Measurements from ENCODE around the gene THAP11.
"Not testable (repeated sequence)": the region's sequence is repeated elsewhere in the genome, so short reads cannot be mapped to it uniquely, and the experiment has no call there.

Gene THAP11

DNA sequence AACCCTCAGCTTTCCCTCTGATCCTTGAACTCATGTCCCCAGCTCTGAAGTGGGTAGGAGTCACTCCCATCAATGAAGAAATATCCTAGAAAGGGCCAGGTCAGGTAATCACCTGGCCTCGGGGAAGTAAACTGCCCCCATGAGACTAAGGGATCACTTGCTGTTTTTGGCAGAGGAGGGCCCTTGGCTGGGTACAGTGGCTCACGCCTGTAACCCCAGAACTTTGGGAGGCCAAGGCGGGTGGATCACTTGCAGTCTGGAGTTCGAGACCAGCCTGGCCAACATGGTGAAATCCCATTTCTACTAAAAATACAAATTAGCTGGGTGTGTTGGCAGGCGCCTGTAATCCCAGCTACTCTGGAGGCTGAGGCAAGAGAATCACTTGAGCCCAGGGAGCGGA lies 21.9 kb downstream of the THAP11 start:
- not testable (repeated sequence) for DNase-seq

DNA sequence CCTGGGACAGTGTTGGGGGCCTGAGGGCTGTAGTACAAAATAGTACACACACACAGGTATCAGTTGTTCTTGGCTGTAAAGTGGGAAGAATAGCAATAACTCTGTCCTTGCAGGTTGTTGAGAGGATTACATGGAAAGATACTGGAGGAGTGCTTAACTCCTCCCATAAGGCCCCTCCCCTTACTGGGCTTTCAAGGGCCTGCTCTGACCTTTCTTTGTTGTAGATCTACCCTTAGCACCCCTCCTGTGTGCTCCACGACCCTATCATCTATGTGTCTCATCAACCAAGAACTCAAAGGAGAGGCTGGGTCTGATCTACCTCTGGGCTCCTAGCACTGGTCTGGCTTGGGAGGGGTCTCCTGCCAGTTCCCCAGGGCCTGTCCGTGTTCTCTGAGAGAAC lies 22.5 kb downstream of the THAP11 start:
- DNase-seq: no peak

DNA sequence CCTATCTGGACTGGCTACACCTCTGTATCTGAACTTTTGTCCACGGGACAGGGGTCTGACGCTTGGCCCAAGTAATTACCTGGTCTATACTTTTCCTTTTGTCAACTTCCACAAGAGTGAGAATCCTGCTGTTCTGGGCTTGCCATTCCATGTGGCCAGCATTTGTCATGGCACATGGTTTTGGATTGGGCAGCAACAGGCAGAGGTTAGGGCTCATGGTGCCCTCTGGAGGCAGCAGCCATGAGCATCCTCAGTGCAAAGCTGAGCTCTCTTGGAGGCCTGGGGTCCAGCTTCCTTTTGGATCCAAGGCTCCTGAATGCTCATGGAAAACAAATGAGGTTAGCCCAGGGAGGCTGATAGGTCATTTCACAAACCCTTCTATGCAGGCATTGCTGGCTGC lies 23.2 kb downstream of the THAP11 start:
- DNase-seq: no peak

DNA sequence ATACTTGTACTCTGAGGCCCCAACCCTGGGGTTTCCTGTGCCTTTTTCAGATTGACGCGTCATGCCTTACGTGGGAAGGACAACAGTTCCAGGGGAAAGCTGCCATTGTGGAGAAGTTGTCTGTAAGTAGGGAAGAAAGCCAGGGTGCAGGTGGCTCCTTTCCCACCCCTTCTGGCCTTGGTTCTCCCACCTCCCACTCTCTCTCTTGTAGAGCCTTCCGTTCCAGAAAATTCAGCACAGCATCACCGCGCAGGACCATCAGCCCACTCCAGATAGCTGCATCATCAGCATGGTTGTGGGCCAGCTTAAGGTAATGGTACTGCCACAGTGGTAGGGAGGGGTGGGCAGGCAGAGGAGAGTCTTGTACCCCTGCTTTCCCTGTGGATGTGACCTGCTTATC lies 26.2 kb downstream of the THAP11 start:
- DNase-seq: no peak

DNA sequence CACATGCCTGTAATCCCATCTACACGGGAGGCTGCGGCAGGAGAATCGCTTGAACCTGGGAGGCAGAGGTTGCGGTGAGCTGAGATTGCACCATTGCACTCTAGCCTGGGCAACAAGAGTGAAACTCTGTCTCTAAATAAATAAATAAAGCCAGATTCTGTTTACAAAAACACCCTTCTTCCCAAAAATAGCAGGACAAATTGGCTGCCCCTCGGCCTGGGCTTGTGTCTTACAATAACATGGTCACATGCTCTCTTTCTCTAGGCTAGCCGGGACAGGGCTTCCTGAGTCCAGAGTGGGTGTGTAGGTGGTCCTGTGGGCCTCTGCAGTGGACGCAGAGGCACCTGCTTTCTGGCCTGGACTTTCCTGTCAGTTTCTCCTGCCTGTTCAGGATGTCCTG lies 27.5 kb downstream of the THAP11 start:
- DNase-seq: no peak

DNA sequence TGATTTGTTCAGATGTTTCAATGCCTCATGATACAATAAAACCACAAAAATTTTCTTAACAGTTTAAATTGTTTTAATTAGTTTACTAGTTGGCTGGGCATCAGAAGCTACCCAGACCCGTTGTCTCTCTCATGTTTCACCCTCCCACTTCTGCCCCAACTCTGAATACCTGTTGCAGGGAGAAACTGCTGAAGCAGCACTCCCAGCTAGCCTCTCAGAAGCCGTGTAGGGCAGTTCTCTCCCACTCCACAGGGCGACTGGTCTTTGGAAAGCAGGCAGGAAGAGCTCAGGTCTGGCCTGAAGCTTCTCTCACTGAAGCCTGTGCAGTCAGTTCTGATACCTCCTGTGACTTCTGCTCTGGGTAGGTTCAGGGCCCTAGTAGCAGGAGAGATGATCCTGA lies 29.1 kb downstream of the THAP11 start:
- DNase-seq: no peak

DNA sequence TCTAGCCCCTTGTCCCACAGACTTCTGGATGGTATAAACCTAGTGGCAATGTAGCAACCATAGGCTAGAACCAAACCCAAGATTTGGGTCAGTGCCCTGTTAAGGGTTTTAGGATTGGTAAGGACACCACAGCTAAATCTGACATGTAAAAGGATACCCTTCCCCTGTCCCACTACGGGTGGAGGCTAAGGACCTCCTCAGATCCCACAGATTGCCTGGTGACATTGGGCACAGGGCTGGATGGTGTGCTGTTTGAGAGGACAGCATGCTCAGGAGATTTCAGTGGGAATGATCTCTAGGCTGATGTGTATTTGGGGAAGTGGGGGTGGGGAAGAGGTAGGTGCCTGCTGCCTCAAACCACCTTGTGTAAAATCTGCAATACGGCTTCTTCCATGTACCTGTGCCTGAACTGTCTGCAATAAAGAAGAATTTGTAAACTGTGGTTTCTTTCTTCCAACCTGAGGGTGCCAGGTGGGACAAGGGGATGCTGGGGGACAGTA lies 30.1 kb downstream of the THAP11 start:
- no peak for DNase-seq

DNA sequence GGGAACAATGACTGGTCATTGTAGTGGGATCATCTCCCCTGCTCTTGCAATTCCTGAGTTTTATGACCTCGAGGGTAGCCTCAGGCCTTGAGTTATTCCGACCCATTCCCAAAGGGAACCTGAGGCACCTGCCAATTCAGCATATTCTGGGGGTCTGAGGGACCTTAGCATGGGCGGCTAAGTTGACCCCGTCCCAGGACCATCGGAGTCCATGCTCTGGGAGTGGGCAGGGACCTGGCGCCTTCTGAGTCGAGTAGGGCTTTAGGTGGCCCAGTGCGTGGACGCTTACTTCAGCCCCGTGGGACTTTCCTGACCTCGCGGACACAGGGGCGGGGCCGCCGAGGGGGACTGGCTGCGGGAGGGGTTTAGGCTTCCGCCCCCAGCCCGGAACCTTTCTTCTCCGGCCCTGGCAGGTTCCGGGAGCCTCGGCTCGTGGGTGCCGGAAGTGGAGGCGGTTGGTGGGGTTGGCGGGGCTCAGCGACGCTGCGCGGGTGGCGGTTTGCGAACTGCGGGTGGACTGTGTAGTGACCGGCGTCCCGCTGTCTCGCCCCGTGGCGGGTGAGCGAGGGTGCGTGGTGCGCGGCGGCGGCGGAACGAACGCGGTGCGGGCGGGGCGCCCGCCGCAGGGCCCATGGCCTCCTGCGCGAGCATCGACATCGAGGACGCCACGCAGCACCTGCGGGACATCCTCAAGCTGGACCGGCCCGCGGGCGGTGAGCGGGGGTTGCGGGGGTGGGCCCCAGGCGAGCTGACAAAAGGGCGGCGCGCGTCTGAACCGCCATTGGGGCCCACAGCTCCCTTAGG lies 30.7 kb downstream of the THAP11 start, which contains the start of gene EDC4:
EDC4 (plus strand) TSS at position 422 of the 804 bp plus-strand sequence; CDS start at position 632, 210 bp downstream.
- DNase-seq: peak; percentile 32

DNA sequence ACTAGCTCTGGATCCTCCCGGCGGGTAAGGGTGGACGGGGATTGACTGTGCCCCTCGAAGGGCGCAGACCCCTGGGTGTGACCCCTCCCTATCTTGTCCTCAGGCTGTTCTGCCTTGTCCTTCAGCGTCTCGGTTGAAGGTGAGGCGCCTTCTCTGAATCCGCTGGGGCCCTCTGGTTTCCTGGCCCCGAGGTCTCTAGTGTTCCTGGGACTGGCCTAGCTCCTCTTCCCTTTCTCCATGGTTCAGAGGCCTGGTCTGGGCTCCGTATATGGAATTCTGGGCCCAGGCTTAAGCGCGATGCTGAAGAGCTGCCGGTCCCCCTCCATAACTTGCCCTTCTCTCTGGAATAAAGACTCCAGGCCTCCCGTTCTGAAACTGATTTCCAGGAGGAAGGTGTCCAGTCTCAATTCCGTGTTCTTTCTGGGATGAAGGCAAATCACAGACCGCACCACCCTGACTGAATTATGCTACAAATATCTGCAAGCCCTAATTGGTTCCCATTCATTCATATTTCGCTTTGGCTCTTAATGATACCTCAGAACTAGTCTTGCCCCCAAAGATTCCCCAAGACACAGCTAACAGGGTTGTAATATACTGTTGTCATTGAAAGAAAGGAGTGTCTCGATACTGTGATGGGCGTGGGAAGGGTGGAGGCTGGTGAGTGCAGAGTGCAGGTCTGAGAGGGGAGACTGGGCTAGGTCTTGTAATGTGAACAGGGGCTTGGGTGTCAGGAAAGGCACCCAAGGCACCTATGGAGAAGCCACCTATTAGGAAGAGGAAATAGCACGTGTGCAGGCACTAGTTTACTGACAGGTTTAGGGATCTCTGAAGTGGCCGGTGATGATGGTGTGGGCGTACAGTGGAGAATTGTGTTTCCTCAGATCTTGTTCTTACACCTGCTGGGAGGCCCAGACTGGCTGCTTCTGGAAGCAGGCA lies 31.6 kb downstream of the THAP11 start:
- DNase-seq: no peak

DNA sequence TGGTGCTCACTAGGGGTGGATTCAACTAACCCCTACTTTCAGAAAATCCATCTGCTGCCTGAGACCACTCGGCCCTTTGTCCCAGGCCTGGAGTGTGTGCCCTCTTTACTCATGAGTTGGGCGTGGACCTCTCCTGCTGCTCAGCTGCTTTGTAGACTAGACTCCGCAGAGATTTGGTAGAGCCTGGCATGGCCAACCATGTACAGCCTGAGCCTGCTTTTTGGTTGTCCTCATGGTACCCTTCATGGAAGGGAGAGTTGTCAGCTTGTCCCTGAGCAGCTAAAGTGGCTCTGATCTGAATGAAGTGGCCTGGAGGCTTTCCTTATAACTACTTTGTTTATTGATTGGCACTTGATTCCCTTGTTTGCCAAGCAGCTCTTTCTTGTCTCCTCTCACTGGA lies 32.3 kb downstream of the THAP11 start:
- no peak for DNase-seq

DNA sequence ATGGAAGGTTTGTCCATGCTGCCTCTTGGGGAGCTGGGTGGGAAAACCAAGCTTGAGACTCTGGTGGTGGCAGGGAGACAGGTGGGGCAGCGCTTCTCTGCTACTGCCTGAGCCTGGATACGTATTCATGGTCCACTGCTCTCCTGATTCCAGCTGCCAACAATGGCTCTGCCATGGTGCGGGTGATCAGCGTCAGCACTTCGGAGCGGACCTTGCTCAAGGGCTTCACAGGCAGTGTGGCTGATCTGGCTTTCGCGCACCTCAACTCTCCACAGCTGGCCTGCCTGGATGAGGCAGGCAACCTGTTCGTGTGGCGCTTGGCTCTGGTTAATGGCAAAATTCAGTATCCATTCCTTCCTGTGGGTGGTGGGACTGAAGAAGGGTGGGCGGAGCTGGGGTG lies 34.9 kb downstream of the THAP11 start:
- DNase-seq: no peak

DNA sequence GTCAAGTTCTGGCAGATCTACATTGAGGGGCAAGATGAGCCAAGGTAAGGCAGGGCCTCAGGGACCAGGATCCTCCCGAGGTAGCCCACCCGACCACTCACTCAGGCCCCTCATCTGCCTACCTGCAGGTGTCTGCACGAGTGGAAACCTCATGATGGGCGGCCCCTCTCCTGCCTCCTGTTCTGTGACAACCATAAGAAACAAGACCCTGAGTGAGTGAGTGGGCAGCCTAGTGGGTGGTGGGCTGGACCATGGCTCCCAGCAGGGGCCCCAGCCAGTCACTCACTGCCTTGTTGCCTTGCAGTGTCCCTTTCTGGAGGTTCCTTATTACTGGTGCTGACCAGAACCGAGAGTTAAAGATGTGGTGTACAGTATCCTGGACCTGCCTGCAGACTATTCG lies 36.1 kb downstream of the THAP11 start:
- no peak for DNase-seq

DNA sequence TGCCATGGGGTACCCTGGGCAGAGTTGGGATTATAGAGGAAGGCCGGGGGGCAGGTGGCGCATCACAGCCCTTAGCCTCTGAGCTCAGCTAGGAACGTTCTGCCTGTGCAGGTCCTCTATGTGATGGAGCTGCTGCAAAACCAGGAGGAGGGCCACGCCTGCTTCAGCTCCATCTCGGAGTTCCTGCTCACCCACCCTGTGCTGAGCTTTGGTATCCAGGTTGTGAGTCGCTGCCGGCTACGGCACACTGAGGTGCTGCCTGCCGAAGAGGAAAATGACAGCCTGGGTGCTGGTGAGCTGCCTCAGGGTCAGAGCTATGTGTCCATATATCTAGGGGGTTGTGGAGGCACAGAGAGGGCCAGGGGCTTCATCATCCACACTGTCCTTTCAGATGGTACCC lies 36.7 kb downstream of the THAP11 start:
- no peak for DNase-seq

DNA sequence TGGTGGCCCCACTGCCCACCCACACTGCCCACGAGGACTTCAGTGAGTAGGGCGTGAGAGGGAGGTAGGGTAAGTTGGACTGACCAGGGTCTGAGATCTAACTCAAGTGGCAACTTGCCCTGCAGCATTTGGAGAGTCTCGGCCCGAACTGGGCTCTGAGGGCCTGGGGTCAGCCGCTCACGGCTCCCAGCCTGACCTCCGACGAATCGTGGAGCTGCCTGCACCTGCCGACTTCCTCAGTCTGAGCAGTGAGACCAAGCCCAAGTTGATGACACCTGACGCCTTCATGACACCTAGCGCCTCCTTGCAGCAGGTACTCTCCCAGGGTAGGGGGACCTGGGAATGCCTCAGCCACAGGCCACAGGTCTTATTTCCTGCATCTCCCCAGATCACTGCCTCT lies 37.3 kb downstream of the THAP11 start:
- DNase-seq: no peak

DNA sequence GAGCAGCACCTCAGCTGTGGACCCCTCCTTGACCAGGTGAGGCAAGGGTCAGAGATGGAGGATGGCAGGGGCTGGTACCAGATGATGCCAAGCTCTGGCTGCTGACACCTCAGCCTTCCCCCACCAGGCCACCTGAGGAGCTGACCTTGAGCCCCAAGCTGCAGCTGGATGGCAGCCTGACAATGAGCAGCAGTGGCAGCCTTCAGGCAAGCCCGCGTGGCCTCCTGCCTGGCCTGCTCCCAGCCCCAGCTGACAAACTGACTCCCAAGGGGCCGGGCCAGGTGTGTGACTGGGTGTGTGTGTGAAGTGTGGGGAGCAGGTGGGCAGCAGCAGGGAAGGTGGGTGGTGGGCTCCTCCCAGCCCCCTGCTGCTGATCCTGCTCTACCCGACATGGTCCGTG lies 37.8 kb downstream of the THAP11 start:
- DNase-seq: no peak

DNA sequence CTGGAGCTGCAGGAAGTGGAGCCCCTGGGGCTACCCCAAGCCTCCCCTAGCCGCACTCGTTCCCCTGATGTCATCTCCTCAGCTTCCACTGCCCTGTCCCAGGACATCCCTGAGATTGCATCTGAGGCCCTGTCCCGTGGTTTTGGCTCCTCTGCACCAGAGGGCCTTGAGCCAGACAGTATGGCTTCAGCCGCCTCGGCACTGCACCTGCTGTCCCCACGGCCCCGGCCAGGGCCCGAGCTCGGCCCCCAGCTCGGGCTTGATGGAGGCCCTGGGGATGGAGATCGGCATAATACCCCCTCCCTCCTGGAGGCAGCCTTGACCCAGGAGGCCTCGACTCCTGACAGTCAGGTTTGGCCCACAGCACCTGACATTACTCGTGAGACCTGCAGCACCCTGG lies 38.5 kb downstream of the THAP11 start:
- DNase-seq: no peak

DNA sequence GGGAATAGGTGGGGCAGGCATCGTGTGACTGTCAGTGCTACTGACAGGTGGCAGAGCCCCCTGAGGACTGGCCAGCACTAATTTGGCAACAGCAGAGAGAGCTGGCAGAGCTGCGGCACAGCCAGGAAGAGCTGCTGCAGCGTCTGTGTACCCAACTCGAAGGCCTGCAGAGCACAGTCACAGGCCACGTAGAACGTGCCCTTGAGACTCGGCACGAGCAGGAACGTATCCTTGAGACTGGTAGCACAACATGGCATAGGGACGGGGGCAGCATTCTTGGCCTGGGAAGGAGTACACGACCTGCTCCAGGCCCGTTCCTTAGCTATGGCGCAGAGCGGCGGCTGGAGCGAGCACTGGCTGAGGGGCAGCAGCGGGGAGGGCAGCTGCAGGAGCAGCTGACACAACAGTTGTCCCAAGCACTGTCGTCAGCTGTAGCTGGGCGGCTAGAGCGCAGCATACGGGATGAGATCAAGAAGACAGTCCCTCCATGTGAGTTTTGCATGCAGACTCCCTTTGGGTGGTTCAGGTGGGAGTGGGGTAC lies 39.6 kb downstream of the THAP11 start:
- DNase-seq: no peak

DNA sequence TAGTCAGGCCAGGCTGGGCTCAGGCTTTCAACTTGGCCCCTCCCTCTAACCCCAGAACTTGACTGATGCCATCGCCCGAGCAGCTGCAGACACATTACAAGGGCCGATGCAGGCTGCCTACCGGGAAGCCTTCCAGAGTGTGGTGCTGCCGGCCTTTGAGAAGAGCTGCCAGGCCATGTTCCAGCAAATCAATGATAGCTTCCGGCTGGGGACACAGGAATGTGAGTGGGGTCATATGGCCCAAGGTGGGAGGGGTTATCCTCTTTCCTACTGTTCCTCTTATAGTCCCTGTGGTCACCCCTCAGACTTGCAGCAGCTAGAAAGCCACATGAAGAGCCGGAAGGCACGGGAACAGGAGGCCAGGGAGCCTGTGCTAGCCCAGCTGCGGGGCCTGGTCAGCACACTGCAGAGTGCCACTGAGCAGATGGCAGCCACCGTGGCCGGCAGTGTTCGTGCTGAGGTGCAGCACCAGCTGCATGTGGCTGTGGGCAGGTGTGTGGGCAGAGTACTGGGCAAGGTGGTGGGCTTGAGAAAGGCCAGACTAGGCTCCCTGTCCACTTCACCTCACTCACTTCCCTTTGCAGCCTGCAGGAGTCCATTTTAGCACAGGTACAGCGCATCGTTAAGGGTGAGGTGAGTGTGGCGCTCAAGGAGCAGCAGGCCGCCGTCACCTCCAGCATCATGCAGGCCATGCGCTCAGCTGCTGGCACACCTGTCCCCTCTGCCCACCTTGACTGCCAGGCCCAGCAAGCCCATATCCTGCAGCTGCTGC lies 40.4 kb downstream of the THAP11 start:
- DNase-seq: no peak

DNA sequence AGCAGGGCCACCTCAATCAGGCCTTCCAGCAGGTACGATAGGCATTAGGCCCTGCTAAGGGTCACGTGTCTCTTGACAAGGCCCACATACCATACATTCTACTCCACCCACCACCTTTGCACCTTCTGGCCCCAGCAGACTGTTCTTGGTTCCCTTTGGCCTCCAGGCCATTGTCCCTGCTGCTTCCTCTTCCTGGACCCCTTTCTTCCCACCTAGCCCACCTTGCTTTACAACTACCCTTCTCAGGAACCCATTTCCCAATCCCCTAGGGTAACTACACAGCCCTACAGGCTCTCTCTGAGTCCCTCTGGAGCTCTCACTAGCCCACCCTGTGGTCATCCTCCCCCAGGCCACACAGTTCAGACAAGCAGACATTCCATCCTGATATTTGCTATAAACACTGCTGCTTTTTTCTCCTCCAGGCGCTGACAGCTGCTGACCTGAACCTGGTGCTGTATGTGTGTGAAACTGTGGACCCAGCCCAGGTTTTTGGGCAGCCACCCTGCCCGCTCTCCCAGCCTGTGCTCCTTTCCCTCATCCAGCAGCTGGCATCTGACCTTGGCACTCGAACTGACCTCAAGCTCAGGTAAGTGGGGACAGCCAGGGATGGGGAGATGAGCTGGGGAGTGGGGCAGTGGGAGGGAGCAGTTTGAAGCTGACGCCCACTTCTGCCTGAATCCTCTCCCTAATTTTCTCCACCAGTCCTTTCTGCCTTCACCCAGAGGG lies 41.2 kb downstream of the THAP11 start:
- no peak for DNase-seq

DNA sequence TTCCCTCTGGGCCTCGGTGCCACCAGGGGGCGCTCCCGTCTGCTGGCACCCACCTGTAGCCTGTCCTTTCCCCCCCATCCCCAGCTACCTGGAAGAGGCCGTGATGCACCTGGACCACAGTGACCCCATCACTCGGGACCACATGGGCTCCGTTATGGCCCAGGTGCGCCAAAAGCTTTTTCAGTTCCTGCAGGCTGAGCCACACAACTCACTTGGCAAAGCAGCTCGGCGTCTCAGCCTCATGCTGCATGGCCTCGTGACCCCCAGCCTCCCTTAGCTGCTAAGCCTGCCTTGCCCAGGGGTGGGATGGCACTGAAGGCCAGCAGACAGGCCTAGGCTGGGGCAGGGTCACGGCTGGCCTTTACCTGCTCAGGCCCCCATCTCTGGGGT lies 41.7 kb downstream of the THAP11 start:
- peak; percentile 37 for DNase-seq

DNA sequence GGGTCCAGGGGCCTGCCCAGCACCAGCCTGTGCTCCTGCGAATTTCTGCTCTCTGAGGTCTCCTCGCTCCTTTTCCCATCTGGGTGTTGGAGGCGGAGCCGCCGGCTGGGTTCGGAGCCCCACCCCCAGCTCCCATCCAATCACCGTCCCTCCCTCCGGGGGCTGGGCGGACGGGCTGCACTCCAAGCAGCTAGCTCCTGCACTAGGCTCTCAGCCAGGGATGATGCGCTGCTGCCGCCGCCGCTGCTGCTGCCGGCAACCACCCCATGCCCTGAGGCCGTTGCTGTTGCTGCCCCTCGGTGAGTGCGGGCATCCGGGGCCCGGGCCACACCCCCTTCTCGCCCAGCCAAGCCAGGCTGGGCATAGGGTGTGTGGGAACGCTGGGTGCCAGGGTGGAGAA lies 42.6 kb downstream of the THAP11 start, which contains the start of gene NRN1L:
NRN1L (plus strand) TSS at position 202 of the 400 bp plus-strand sequence; CDS start at position 221, 19 bp downstream.
- DNase-seq: peak; percentile 64

DNA sequence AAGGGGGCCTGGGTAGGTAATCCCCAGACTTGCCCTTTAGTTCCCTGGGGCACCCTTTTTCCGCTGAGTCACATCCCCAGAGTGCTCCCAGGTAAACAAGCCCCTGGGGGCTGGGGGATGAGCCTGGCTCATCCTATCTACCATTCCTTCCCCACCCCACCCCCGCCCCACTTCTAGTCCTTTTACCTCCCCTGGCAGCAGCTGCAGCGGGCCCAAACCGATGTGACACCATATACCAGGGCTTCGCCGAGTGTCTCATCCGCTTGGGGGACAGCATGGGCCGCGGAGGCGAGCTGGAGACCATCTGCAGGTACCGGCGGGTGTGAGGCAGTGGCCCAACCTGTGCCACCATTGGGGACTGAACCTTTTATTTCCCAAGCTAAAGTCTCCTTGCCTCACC lies 43.4 kb downstream of the THAP11 start:
- DNase-seq: no peak
